WTC11 (cell line): ENCODE data around the gene ADI1.

Experiments
- TEAD4 ChIP-seq: sonication (generic); formaldehyde crosslinking; IDR thresholded peaks from 2 replicates; pipeline ENCODE4 v1.8.0; 2022; ENCODE audit warnings: mild to moderate bottlenecking, missing genetic modification reagents
- TF ChIP-seq, protein P1 (sequence below): sonication (generic); formaldehyde crosslinking; IDR thresholded peaks from 2 replicates; pipeline ENCODE4 v1.8.0; 2022; ENCODE audit warnings: missing genetic modification reagents
- TF ChIP-seq, protein P2 (sequence below): fragments of 200-600 bp; IDR thresholded peaks from 2 replicates; pipeline ENCODE4 v1.8.0; 2022; ENCODE audit warnings: antibody characterized with exemption

DNA sequence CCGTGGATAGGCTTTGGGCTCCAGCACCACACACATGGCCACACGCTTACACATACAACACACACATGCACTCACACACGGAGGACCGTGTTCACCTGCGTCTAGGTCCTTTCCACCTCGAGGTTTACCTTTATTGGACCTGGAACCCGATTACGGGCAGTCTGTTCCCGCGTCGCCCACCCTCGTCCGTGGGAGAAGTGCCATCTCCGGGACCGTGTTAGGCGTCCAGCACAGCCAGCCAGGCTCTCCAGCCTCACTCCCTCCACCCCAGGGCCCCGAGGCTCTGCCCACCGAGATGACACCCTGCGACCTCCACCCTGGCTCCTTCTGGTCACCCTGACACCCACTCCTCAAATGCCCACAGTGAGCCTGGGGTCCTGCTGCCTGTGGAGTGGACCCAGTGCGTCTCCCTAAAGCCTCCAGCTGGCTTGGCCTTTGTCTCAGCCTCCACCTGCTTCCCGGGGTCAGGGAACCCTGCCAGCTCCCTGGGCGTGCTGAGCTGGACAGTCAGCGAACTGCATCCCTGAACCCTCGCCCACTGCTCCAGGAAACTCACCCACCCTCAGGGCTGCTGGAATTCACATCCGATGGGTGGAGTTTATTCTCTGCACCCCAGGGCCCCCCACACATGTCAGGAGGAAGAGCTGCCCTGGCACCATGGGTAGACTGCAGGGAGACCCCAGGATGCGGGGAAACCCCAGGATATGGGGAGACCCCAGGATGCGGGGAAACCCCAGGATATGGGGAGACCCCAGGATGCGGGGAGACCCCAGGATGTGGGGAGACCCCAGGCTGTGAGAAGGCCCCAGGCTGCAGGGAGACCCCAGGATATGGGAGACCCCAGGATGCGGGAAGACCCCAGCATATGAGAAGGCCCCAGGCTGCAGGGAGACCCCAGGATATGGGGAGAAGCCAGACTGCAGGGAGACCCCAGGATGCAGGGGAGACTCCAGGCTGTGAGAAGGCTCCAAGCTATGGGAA lies 33.0 kb downstream of the ADI1 start:
- TF ChIP-seq TEAD4: no peak
- TF ChIP-seq, protein P1, sequence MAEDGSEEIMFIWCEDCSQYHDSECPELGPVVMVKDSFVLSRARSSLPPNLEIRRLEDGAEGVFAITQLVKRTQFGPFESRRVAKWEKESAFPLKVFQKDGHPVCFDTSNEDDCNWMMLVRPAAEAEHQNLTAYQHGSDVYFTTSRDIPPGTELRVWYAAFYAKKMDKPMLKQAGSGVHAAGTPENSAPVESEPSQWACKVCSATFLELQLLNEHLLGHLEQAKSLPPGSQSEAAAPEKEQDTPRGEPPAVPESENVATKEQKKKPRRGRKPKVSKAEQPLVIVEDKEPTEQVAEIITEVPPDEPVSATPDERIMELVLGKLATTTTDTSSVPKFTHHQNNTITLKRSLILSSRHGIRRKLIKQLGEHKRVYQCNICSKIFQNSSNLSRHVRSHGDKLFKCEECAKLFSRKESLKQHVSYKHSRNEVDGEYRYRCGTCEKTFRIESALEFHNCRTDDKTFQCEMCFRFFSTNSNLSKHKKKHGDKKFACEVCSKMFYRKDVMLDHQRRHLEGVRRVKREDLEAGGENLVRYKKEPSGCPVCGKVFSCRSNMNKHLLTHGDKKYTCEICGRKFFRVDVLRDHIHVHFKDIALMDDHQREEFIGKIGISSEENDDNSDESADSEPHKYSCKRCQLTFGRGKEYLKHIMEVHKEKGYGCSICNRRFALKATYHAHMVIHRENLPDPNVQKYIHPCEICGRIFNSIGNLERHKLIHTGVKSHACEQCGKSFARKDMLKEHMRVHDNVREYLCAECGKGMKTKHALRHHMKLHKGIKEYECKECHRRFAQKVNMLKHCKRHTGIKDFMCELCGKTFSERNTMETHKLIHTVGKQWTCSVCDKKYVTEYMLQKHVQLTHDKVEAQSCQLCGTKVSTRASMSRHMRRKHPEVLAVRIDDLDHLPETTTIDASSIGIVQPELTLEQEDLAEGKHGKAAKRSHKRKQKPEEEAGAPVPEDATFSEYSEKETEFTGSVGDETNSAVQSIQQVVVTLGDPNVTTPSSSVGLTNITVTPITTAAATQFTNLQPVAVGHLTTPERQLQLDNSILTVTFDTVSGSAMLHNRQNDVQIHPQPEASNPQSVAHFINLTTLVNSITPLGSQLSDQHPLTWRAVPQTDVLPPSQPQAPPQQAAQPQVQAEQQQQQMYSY (CRISPR knock-in tag): no peak
- TF ChIP-seq, protein P2, sequence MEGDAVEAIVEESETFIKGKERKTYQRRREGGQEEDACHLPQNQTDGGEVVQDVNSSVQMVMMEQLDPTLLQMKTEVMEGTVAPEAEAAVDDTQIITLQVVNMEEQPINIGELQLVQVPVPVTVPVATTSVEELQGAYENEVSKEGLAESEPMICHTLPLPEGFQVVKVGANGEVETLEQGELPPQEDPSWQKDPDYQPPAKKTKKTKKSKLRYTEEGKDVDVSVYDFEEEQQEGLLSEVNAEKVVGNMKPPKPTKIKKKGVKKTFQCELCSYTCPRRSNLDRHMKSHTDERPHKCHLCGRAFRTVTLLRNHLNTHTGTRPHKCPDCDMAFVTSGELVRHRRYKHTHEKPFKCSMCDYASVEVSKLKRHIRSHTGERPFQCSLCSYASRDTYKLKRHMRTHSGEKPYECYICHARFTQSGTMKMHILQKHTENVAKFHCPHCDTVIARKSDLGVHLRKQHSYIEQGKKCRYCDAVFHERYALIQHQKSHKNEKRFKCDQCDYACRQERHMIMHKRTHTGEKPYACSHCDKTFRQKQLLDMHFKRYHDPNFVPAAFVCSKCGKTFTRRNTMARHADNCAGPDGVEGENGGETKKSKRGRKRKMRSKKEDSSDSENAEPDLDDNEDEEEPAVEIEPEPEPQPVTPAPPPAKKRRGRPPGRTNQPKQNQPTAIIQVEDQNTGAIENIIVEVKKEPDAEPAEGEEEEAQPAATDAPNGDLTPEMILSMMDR: no peak
